GM21576 (cell line): Measurements from ENCODE around the gene PROX1.

Source experiments
- ATAC-seq: cut with Tn5 transposase; IDR thresholded peaks from one replicate; pipeline ENCODE4 v1.9.1; 2021; ENCODE audit warnings: mild to moderate bottlenecking, moderate library complexity; ENCODE audit not compliant: unreplicated experiment

Gene PROX1

GRCh38 chr1:214018386-214019268, 30.9 kb downstream of the PROX1 start:
- peak; percentile 89 for ATAC-seq

GRCh38 chr1:214019499-214019898, 31.7 kb downstream of the PROX1 start:
- no peak for ATAC-seq

GRCh38 chr1:214021321-214021720, 33.5 kb downstream of the PROX1 start:
- ATAC-seq: no peak

GRCh38 chr1:214022229-214022791, 34.5 kb downstream of the PROX1 start:
- no peak for ATAC-seq

GRCh38 chr1:214022810-214023425, 35.1 kb downstream of the PROX1 start:
- ATAC-seq: no peak

GRCh38 chr1:214026985-214027384, 39.2 kb downstream of the PROX1 start:
- ATAC-seq: no peak

- no peak for ATAC-seq
These were observed 39.7 kb downstream of the PROX1 start for GRCh38 chr1:214027498-214027897.

GRCh38 chr1:214028095-214028494, 40.3 kb downstream of the PROX1 start:
- ATAC-seq: no peak

- no peak for ATAC-seq
These were observed 41.1 kb downstream of the PROX1 start for GRCh38 chr1:214028649-214029406.

- ATAC-seq: no peak
These were observed 42.0 kb downstream of the PROX1 start for GRCh38 chr1:214029796-214030195.

- ATAC-seq: no peak
These were observed 43.5 kb downstream of the PROX1 start for GRCh38 chr1:214031267-214031650.

GRCh38 chr1:214037468-214037867, 49.7 kb downstream of the PROX1 start:
- no peak for ATAC-seq

GRCh38 chr1:214039394-214040018, 51.7 kb downstream of the PROX1 start:
- no peak for ATAC-seq

GRCh38 chr1:214043167-214043566, 55.4 kb downstream of the PROX1 start:
- no peak for ATAC-seq

GRCh38 chr1:214044438-214045214, 56.9 kb downstream of the PROX1 start:
- no peak for ATAC-seq

GRCh38 chr1:214050513-214051401, 63.0 kb downstream of the PROX1 start:
- no peak for ATAC-seq

GRCh38 chr1:214051786-214052185, 64.0 kb downstream of the PROX1 start:
- ATAC-seq: no peak

GRCh38 chr1:214058076-214058475, 70.3 kb downstream of the PROX1 start:
- no peak for ATAC-seq

GRCh38 chr1:214066190-214066589, 78.4 kb downstream of the PROX1 start:
- ATAC-seq: no peak
